Esophagus squamous epithelium (tissue), 5 donors: ENCODE data around the gene IL34. TPM values are rescaled to one million over a fixed set of nuclear protein-coding genes. Genes with fewer than 3 reads are reported as not detected.

Source experiments
- DNase-seq: peaks from one replicate; lab custom pipeline; 2025; lab: John Stamatoyannopoulos, UW
- H3K27ac ChIP-seq, 4 donors: fragments of 200-600 bp; sonication (generic); one replicate each; pipeline ENCODE4 v1.5.1; 2016 to 2019; ENCODE audit warnings: mild to moderate bottlenecking in 1 of 4
- H3K27me3 ChIP-seq, 4 donors: fragments of 200-600 bp; sonication (generic); 1 replicate in 3 of 4; 2 replicates in 1 of 4; pipeline versions ENCODE4 v1.5.1 to v1.6.0; 2017 to 2021; ENCODE audit warnings: antibody characterized with exemption in 1 of 4
- H3K36me3 ChIP-seq, 3 donors: fragments of 200-600 bp; sonication (generic); one replicate each; pipeline ENCODE4 v1.5.1; 2016 to 2019
- H3K4me1 ChIP-seq, 3 donors: fragments of 200-600 bp; sonication (generic); one replicate each; pipeline ENCODE4 v1.5.1; 2017 to 2019
- H3K4me3 ChIP-seq, 4 donors: fragments of 200-600 bp; sonication (generic); 1 replicate in 3 of 4; 2 replicates in 1 of 4; pipeline ENCODE4 v1.5.1; 2016 to 2019; ENCODE audit warnings: mild to moderate bottlenecking in 2 of 4, moderate library complexity in 1 of 4
- H3K9me3 ChIP-seq, 3 donors: fragments of 200-600 bp; sonication (generic); one replicate each; pipeline ENCODE4 v1.5.1; 2016 to 2019
- POLR2A ChIP-seq, 4 donors: fragments of 450-650 bp; IDR thresholded peaks; one replicate each; pipeline ENCODE4 v1.6.1; 2017; ENCODE audit warnings: antibody characterized with exemption in 4 of 4, mild to moderate bottlenecking in 4 of 4, moderate library complexity in 3 of 4
- WGBS, 2 donors: methylation state at CpG; one replicate each; pipeline ENCODE4 v1.1.5; 2018; 5-methylcytosine and 5-hydroxymethylcytosine counted together
- intact Hi-C: fragments of 100-400 bp; cut with DNase I; formaldehyde crosslinking; loops from one replicate; pipeline ENCODE4 v1.15.0; 2022
- total RNA-seq, 4 donors: library from RNA; depleted of rRNA; stranded (reverse); fragments of >200 nt; gene quantifications; one replicate each; pipeline ENCODE4 v1.1.0, GENCODE V29; 2016
- TF ChIP-seq, protein P1 (sequence below), 6 experiments: fragments of 450-650 bp in 4 of 6; fragments of 200-600 bp in 2 of 6; sonication (generic) in 2 of 6; IDR thresholded peaks; one replicate each; pipeline ENCODE4 v1.5.1; 2016 to 2019; ENCODE audit warnings: antibody characterized with exemption in 6 of 6, mild to moderate bottlenecking in 4 of 6, moderate library complexity in 4 of 6
- donor health status: DM: yes; HTN: yes; CAD: no.

Gene IL34
- total RNA-seq, 4 donors from 2014 or later, result 3.2 to 26.6 (median 9.1) TPM

DNA sequence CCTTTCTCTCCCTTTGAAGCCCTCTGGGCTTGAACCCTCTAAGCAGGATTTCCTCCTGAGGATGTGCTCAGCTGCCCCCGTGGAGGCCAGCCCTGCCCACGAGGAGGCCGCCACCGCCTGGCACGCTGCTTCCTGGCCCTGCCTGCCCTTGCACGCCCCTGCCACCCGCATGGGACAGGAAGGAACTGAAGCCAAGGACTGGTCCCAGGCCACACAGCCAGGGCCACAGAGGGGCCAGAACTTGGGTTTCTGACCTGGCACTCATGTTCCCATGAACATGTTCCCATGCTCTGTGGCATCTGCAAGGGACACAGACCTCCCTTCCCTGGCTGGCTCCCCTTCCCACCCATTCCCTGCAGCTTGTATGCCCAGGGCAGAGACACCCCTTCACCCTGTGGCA is 63.6 kb downstream of the IL34 start:
- TF ChIP-seq POLR2A (IDR thresholded peaks at IDR 0.05), result no peak
- TF ChIP-seq, protein P1, sequence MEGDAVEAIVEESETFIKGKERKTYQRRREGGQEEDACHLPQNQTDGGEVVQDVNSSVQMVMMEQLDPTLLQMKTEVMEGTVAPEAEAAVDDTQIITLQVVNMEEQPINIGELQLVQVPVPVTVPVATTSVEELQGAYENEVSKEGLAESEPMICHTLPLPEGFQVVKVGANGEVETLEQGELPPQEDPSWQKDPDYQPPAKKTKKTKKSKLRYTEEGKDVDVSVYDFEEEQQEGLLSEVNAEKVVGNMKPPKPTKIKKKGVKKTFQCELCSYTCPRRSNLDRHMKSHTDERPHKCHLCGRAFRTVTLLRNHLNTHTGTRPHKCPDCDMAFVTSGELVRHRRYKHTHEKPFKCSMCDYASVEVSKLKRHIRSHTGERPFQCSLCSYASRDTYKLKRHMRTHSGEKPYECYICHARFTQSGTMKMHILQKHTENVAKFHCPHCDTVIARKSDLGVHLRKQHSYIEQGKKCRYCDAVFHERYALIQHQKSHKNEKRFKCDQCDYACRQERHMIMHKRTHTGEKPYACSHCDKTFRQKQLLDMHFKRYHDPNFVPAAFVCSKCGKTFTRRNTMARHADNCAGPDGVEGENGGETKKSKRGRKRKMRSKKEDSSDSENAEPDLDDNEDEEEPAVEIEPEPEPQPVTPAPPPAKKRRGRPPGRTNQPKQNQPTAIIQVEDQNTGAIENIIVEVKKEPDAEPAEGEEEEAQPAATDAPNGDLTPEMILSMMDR (IDR thresholded peaks at IDR 0.05), result no peak
- Histone ChIP-seq H3K9me3 (no peaks in the 10 kb centered on the region), H3K4me1 (peaks cover 14 to 77% (median 34%) of the 10 kb centered on the region in 3 donors), H3K27me3 (no peaks in the 10 kb centered on the region), H3K27ac (peak overlapping the region in 3 of 4 donors; percentile 31 to 56 (median 45)), H3K36me3 (peaks cover 0 to 8% (median 0%) of the 10 kb centered on the region in 3 donors), H3K4me3 (no peak overlapping the region)
- DNase-seq, result no peak
- no CpG with 5 or more reads among the region's 7 CpGs for WGBS, 2 donors
- intact Hi-C loops, result no loop called here

Other genes starting within 250 kb of the IL34 start
- 1 to 10 TPM in 3 of 4 donors, under 1 TPM in 1; 0.80 to 6.5 (median 3.0) TPM for gene ST3GAL2, start 207.5 kb upstream of the IL34 start, total RNA-seq
- gene FCSK, start 192.0 kb upstream of the IL34 start, total RNA-seq, result 10 to 100 TPM; 10.2 to 13.0 (median 11.0) TPM
- 10 to 100 TPM; 40.3 to 54.0 (median 47.5) TPM for gene COG4, start 123.0 kb upstream of the IL34 start, total RNA-seq
- 100 to 1,000 TPM in 3 of 4 donors, 10 to 100 TPM in 1; 77.9 to 145 (median 134) TPM for gene SF3B3, start 122.7 kb upstream of the IL34 start, total RNA-seq
- 10 to 100 TPM; 15.5 to 39.7 (median 27.5) TPM for gene MTSS2, start 39.5 kb downstream of the IL34 start, total RNA-seq
- gene VAC14, start 154.6 kb downstream of the IL34 start, total RNA-seq, result 10 to 100 TPM; 18.6 to 32.2 (median 25.9) TPM